K562 (cell line): ENCODE measurements around the gene RAMP2. TPM values are rescaled to one million over a fixed set of nuclear protein-coding genes. Genes with fewer than 3 reads are reported as not detected.

Experiments used
- CCNT2 ChIP-seq: IDR thresholded peaks from 2 replicates; pipeline ENCODE4 v1.6.1; 2011; ENCODE audit warnings: borderline replicate concordance, low read depth, mild to moderate bottlenecking, moderate library complexity, mixed read lengths, low read length; ENCODE audit not compliant: insufficient read length; ENCODE audit errors: extremely low read depth
- CTCFL ChIP-seq: IDR thresholded peaks from 2 replicates; pipeline ENCODE4 v1.6.1; 2011; ENCODE audit warnings: borderline replicate concordance, low read depth, mild to moderate bottlenecking, moderate library complexity, low read length; ENCODE audit not compliant: insufficient read depth, poor library complexity, severe bottlenecking
- HIVEP1 ChIP-seq: fragments of 250-450 bp; sonication (Bioruptor Pico); IDR thresholded peaks from 2 replicates; pipeline ENCODE4 v1.4.0; 2020; ENCODE audit warnings: mild to moderate bottlenecking
- NR2F6 ChIP-seq: fragments of 450-650 bp; formaldehyde crosslinking; IDR thresholded peaks from 2 replicates; pipeline ENCODE4 v1.4.0; 2020; ENCODE audit warnings: mild to moderate bottlenecking
- PYGO2 ChIP-seq: fragments of 450-650 bp; IDR thresholded peaks from 2 replicates; pipeline ENCODE4 v1.6.1; 2016; ENCODE audit warnings: mild to moderate bottlenecking, missing genetic modification characterization, moderate library complexity, missing compliant biosample characterization
- ZC3H8 ChIP-seq: fragments of 450-650 bp; IDR thresholded peaks from 2 replicates; pipeline ENCODE4 v1.6.1; 2017
- ZFP1 ChIP-seq: fragments of 450-650 bp; formaldehyde crosslinking; IDR thresholded peaks from 2 replicates; pipeline ENCODE4 v1.4.0; 2020; ENCODE audit warnings: mild to moderate bottlenecking, mixed read lengths
- ZNF311 ChIP-seq: fragments of 250-450 bp; sonication (Bioruptor Pico); IDR thresholded peaks from 2 replicates; pipeline ENCODE4 v1.4.0; 2020; ENCODE audit warnings: mild to moderate bottlenecking, moderate library complexity
- ZNF347 ChIP-seq: fragments of 450-650 bp; formaldehyde crosslinking; IDR thresholded peaks from 2 replicates; pipeline ENCODE4 v1.4.0; 2020; ENCODE audit warnings: low read depth, mild to moderate bottlenecking, moderate library complexity
- polyA plus RNA-seq, 8 experiments: library from polyadenylated mRNA; depleted of rRNA in 4 of 8; stranded (reverse) in 5 of 8; unstranded in 3 of 8; fragments of >200 nt; fragmentation: Nextera tagmentation in 2 of 8; fragmentation: Illumina TruSeq in 1 of 8; extraction: Ambion mirVana in 2 of 8; extraction: Trizol in 1 of 8; gene quantifications; 2 replicates each; pipeline versions ENCODE4 v1.2.1 to v1.2.3, GENCODE V29; 2011 to 2014; ENCODE audit warnings: inconsistent platforms in 1 of 8, missing spikeins in 1 of 8
- total RNA-seq, 7 experiments: library from RNA; depleted of rRNA in 6 of 7; stranded (reverse); fragments of >200 nt in 6 of 7; fragmentation: Illumina TruSeq in 2 of 7; extraction: Trizol in 2 of 7; gene quantifications; 2 replicates each; pipeline versions ENCODE4 v1.2.1 to v1.2.3, GENCODE V29; 2011 to 2021; ENCODE audit warnings: low replicate concordance in 1 of 7

Gene RAMP2
- total and polyA plus RNA-seq, 9 of the 15 experiments (the other 6 are each of a cell fraction or from before 2014, with no cell fraction given), result not detected

- TF ChIP-seq ZNF347 (CRISPR knock-in tag), result no peak
- TF ChIP-seq ZFP1 (CRISPR knock-in tag), result no peak
- no peak for TF ChIP-seq HIVEP1 (CRISPR knock-in tag)
- TF ChIP-seq ZC3H8, result no peak
- TF ChIP-seq NR2F6 (CRISPR knock-in tag), result no peak
- no peak for TF ChIP-seq ZNF311 (CRISPR knock-in tag)
- no peak for TF ChIP-seq PYGO2
- no peak for TF ChIP-seq CTCFL
- TF ChIP-seq CCNT2, result peak; percentile 76
Measured at GRCh38 chr17:42779936-42780850, 19.2 kb downstream of the RAMP2 start, which contains the start of gene WNK4 (continued).
